Endothelial cell of umbilical vein (primary cell): Measurements from ENCODE around the gene DLST.

Source experiments
- CTCF ChIP-seq, 2 donors: IDR thresholded peaks; 1 replicate in 1 of 2; 2 replicates in 1 of 2; pipeline ENCODE4 v1.5.1; 2011; ENCODE audit warnings: low read length in 2 of 2, mild to moderate bottlenecking in 2 of 2, moderate library complexity in 2 of 2, control low read depth in 1 of 2, inconsistent platforms in 1 of 2, low read depth in 1 of 2; ENCODE audit not compliant: insufficient read depth in 1 of 2; ENCODE audit errors: extremely low read depth in 1 of 2
- JUN ChIP-seq: IDR thresholded peaks from 2 replicates; pipeline ENCODE4 v1.6.1; 2011; ENCODE audit warnings: borderline replicate concordance, low read depth; ENCODE audit not compliant: insufficient read length, insufficient read depth
- MAX ChIP-seq: IDR thresholded peaks from 2 replicates; pipeline ENCODE4 v1.6.1; 2011; ENCODE audit not compliant: insufficient read depth, insufficient read length
- POLR2A ChIP-seq: IDR thresholded peaks from 2 replicates; pipeline ENCODE4 v1.6.1; 2012; ENCODE audit warnings: low read depth, mild to moderate bottlenecking, control low read depth, low read length

- TF ChIP-seq CTCF (IDR thresholded peaks at IDR 0.05; ENCODE audit: extremely low read depth in 1 of 2, insufficient read depth in 1 of 2, low read depth in 1 of 2, low read length in 2 of 2) (no peak), POLR2A (no peak), MAX (no peak), JUN (no peak)
These were observed 14.9 kb upstream of the DLST start for GRCh38 chr14:74866708-74867389.
